Hematopoietic multipotent progenitor cell (in vitro differentiated cells): ENCODE results near the gene HOXA5. TPM values are rescaled to one million over a fixed set of nuclear protein-coding genes. Genes with fewer than 3 reads are reported as not detected.
A peak's percentile ranks its signal among the peaks of the same experiment; 100 is the strongest.

Experiments
- DNase-seq, 3 donors: peaks; one replicate each; pipeline ENCODE4 v3.0.0-alpha.2; 2011 to 2015; ENCODE audit warnings: low read depth in 2 of 3, low spot score in 2 of 3
- small RNA-seq: library from RNA; depleted of rRNA; stranded (forward); fragments of <200 nt; gene quantifications from one replicate; pipeline ENCODE3, GENCODE V24; 2012
- total RNA-seq: library from RNA; depleted of rRNA; stranded (reverse); fragments of >200 nt; gene quantifications from one replicate; pipeline ENCODE4 v1.2.3, GENCODE V29; 2012

HOXA5 gene
- total RNA-seq, 1 donor = 30.4 TPM

GRCh38 chr7:27099453-27100370 lies 43.8 kb downstream of the HOXA5 start:
- DNase-seq = no peak

- peak in 1 of 3 donors; percentile 46 for DNase-seq
Measured at GRCh38 chr7:27098578-27099451, 44.7 kb downstream of the HOXA5 start.

- no peak for DNase-seq
Measured at GRCh38 chr7:27097686-27098577, 45.5 kb downstream of the HOXA5 start.

GRCh38 chr7:27096768-27097514 lies 46.5 kb downstream of the HOXA5 start:
- DNase-seq = peak in 1 of 3 donors; percentile 48

- peak; percentile 50 to 89 (median 84) for DNase-seq
Measured at GRCh38 chr7:27095897-27096767, 47.3 kb downstream of the HOXA5 start, which contains the start of gene HOXA1. HOXA1 (minus strand) TSS chr7:27096000; CDS start chr7:27095912, 88 bp downstream.

GRCh38 chr7:27095050-27095896 lies 48.2 kb downstream of the HOXA5 start:
- no peak for DNase-seq

GRCh38 chr7:27094304-27095049 lies 49.0 kb downstream of the HOXA5 start:
- no peak for DNase-seq

- DNase-seq = no peak
Measured at GRCh38 chr7:27093184-27093895, 50.1 kb downstream of the HOXA5 start.

- no peak for DNase-seq
Measured at GRCh38 chr7:27092819-27093110, 50.7 kb downstream of the HOXA5 start.

- no peak for DNase-seq
Measured at GRCh38 chr7:27091941-27092818, 51.3 kb downstream of the HOXA5 start.

GRCh38 chr7:27091105-27091504 lies 52.4 kb downstream of the HOXA5 start:
- no peak for DNase-seq

Small RNA genes within 50 kb of the gene (small RNA-seq; reads per million reads assigned to genes)
- gene AC004080.5 (not detected), gene RF01977 (not detected), gene RF02140 (not detected), gene RF02141 (not detected)

Other genes starting within 250 kb of the HOXA5 start
- gene HOXA1, start 47.7 kb downstream of the HOXA5 start, total RNA-seq = 0.27 TPM
- gene HOXA2, start 41.0 kb downstream of the HOXA5 start, total RNA-seq = 0.54 TPM
- 1.1 TPM for gene HOXA4, start 12.9 kb downstream of the HOXA5 start, total RNA-seq
- 40.1 TPM for gene HOXA6, start 4.1 kb upstream of the HOXA5 start, total RNA-seq
- 14.3 TPM for gene HOXA3, start 8.9 kb upstream of the HOXA5 start, total RNA-seq
- 13.2 TPM for gene HOXA7, start 13.0 kb upstream of the HOXA5 start, total RNA-seq
- 105 TPM for gene HOXA9, start 21.9 kb upstream of the HOXA5 start, total RNA-seq
- gene HOXA10, start 30.6 kb upstream of the HOXA5 start, total RNA-seq = 19.4 TPM
- not detected for gene HOXA11, start 41.6 kb upstream of the HOXA5 start, total RNA-seq
- not detected for gene HOXA13, start 56.4 kb upstream of the HOXA5 start, total RNA-seq
- not detected for gene EVX1, start 99.1 kb upstream of the HOXA5 start, total RNA-seq